Hematopoietic multipotent progenitor cell treated with erythropoietin and hydrocortisone succinate and interleukin-3 and kit ligand, for 15 days (in vitro differentiated cells): ENCODE results near the gene MFSD2A.
"Not testable (repeated sequence)": the region's sequence is repeated elsewhere in the genome, so short reads cannot be mapped to it uniquely, and the experiment has no call there.

Source experiments
- DNase-seq: peaks from one replicate; pipeline ENCODE4 v3.0.0-alpha.2; 2015; ENCODE audit warnings: low spot score

MFSD2A gene

GRCh38 chr1:39940980-39941871 is 13.7 kb upstream of the MFSD2A start:
- DNase-seq = no peak

- no peak for DNase-seq
These were observed 11.3 kb upstream of the MFSD2A start for GRCh38 chr1:39943471-39944290.

- DNase-seq = no peak
These were observed 10.4 kb upstream of the MFSD2A start for GRCh38 chr1:39944410-39945112.

DNA sequence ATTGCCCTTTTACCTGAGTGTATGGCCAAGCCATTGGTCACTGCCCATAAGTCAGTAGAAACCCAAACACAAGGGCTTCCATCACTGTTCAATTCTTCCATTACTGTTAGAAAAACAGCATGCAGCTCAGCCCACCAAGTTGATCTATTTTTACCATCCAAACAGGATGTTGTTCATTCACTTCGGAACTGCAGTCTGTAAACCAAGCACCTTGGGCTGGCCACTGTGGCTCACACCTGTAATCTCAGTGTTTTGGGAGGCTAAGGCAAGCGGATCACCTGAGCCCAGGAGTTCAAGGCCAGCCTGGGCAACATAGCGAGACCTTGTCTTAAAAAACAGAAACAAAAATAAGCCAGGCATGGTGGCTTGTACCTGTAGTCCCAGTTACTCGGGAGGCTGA is 8.7 kb upstream of the MFSD2A start:
- no peak for DNase-seq

- DNase-seq = no peak
These were observed 7.7 kb upstream of the MFSD2A start for GRCh38 chr1:39947260-39947659.

GRCh38 chr1:39949891-39950290 is 5.1 kb upstream of the MFSD2A start:
- DNase-seq = no peak

DNA sequence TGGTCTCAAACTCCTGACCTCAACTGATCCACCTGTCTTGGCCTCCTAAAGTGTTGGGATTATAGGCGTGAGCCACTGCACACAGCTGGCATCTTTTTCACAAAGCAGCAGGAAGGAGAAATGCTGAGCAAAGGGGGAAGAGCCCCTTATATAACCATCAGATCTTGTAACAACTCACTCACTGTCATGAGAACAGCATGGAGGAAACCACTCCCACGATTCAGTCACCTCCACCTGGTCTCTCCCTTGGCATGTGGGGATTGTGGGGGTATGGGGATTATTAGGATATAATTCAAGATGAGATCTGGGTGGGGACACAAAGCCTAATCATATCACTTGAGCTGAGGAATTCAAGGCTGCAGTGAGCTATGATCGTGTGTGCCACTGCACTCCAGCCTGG is 3.0 kb upstream of the MFSD2A start:
- no peak for DNase-seq

GRCh38 chr1:39952359-39953110 is 2.4 kb upstream of the MFSD2A start:
- DNase-seq = no peak

DNA sequence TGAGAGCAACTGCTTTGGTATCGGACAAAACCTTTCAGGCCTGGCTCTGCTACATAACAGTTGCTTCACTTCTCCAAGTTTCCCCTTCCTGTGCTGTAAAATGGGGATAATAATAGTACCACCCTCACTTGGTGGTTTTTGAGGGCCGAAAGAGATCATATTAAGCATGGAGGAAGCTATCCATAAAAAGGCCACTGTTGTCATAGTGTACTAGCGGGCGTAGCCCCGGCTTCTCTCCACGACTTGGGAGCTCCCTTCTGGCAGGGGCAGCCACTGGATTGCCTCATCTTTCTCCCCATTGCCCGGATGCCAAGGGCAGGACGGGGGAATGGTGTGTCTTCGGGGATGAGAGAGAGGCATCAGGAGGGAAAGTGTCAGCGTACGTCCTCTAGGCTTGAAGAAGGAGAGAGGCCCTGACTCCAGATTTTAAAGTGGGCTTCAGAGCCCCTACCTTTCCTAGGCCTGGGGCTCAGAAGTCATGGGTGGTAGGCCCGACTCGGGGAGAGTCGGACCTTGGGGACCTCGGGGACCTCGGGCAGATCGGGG is 548 bp upstream of the MFSD2A start:
- no peak for DNase-seq

- DNase-seq = no peak
These were observed 898 bp downstream of the MFSD2A start for GRCh38 chr1:39955547-39956539.

DNA sequence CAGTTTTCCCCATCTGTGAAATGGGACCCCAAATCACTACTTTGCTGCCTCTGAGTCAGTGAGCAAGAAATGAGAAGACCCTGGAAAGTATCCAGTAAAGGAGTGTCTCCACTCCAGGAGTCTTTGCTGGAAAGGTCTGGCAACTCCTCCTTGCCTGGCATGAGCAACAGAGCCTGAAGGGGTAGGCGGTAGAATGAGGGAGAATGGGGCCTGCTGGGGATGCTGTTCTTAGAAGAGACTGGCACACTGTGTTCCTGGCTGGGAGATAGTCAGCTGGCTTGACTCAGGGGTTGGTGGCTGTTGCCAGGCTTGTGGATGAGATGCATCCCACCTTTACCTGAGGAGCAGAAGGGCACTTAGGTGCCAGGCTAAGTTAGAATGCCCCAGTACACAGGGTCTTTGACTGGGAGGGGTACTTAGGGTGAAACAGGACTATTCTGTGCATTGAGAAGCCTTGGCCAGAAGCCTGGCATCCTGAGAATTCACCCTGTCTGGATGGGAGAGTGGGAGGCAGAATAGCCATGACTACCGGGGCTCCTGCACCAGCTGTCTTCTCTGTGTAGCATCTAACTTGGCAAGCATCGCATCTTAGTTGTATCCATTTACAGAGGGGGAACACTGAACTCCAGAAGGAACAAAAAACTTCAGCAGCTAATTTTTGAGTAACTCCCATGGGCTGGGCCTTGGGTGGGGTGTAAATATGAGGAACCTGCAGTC is 2.5 kb downstream of the MFSD2A start:
- DNase-seq = no peak

GRCh38 chr1:39958403-39959200 is 3.7 kb downstream of the MFSD2A start:
- DNase-seq = no peak

- DNase-seq = no peak
These were observed 4.8 kb downstream of the MFSD2A start for GRCh38 chr1:39959651-39960333.

- DNase-seq = peak; percentile 73
These were observed 5.5 kb downstream of the MFSD2A start for GRCh38 chr1:39960431-39960958.

DNA sequence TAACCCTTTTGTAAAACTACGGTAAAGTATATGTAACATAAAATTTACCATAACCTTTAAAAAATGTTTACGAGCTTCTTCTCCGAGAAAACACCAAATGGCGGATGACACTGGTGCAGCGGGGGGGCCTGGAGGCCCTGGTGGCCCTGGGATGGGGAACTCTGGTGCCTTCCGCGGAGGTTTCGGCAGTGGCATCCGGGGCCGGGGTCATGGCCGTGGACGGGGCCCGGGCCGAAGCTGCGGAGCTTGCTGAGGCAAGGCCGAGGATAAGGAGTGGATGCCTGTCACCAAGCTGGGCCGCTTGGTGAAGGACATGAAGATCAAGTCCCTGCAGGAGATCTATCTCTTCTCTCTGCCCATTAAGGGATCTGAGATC is 7.5 kb downstream of the MFSD2A start:
- no peak for DNase-seq

DNA sequence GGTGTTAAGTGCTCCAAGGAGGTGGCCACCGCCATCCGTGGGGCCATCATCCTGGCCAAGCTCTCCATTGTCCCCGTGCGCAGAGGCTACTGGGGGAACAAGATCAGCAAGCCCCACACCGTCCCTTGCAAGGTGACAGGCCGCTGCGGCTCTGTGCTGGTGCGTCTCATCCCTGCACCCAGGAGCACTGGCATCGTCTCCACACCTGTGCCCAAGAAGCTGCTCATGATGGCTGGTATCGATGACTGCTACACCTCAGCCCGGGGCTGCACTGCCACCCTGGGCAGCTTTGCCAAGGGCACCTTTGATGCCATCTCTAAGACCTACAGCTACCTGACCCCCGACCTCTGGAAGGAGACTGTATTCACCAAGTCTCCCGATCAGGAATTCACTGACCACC is 8.0 kb downstream of the MFSD2A start:
- DNase-seq = not testable (repeated sequence)

DNA sequence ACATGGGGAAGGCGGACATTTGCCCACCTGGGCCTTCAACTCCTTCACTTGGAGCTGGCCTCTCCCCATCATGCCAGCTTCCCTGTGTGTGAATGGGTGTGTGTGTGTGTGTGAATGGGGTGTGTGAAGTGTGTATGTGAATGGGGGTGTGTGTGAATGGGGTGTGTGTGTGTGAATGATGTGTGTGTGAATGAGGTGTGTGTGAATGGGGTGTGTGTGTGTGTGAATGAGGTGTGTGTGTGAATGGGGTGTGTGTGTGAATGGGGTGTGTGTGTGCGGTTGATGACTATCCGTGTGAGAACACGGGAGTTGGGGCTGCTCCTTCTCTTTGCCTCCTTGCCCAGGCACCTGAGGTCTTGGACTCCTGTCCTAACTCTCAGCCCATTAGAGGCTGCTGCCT is 9.6 kb downstream of the MFSD2A start:
- DNase-seq = no peak

DNA sequence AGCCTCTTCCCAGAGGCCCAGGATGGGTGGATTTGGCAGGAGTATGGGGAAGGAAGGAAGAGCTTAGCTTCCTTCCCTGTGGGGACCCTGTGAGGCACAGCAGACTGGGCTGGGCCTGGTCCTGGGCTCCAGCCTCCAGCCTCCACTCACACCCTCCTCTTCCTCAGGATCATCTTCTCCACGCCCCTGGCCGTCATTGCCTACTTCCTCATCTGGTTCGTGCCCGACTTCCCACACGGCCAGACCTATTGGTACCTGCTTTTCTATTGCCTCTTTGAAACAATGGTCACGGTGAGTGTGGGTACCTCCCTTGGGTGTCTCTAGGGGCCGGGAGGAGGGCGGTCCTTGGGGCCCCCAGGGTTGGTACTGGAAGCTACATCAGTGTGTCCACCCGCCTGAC is 10.1 kb downstream of the MFSD2A start:
- no peak for DNase-seq
